Epithelial cell of proximal tubule (primary cell): Measurements from ENCODE around the gene OMP. TPM values are rescaled to one million over a fixed set of nuclear protein-coding genes. Genes with fewer than 3 reads are reported as not detected.

ENCODE experiments used
- DNase-seq: peaks from one replicate; pipeline ENCODE4 v3.0.0-alpha.2; 2011; ENCODE audit warnings: low read depth
- H3K4me3 ChIP-seq: 2 replicates; pipeline ENCODE4 v1.5.1; 2011; ENCODE audit warnings: low read depth, mild to moderate bottlenecking, low read length
- total RNA-seq: library from RNA; depleted of rRNA; stranded (reverse); fragments of >200 nt; gene quantifications from 2 replicates; pipeline ENCODE4 v1.2.3, GENCODE V29; 2015
- TF ChIP-seq, protein P1 (sequence below): conservative IDR thresholded peaks from 2 replicates; pipeline ENCODE4 v1.5.1; 2012; ENCODE audit warnings: low read depth, mild to moderate bottlenecking, low read length

OMP gene
- total RNA-seq, 1 donor from 2014 or later, result not detected

DNA sequence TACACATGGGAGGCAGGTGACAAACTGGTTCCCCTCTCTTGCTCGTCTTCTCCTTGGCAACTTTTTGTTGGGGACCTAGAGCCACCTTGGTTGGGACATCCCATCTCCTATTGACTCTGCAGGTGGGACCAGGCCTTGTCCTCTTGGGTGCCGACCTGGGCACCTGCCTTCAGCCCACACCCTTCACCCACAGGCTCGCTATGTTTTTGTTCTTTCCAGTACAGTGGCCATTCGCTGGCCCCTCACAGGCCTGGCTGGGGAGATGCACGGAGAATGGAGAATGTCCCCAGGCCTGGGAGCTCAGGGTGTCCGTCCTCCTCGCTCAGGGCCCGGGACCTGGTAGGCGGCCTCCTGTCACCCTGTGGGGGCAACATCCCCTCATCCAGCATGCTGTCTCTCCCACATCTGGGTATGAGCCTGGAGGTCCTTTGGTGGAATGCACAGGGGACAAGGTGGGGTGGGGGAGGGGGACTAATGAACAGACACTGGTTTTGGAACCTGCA, 14.9 kb upstream of the OMP start:
- no peak overlapping the region for H3K4me3 ChIP-seq
- TF ChIP-seq, protein P1, sequence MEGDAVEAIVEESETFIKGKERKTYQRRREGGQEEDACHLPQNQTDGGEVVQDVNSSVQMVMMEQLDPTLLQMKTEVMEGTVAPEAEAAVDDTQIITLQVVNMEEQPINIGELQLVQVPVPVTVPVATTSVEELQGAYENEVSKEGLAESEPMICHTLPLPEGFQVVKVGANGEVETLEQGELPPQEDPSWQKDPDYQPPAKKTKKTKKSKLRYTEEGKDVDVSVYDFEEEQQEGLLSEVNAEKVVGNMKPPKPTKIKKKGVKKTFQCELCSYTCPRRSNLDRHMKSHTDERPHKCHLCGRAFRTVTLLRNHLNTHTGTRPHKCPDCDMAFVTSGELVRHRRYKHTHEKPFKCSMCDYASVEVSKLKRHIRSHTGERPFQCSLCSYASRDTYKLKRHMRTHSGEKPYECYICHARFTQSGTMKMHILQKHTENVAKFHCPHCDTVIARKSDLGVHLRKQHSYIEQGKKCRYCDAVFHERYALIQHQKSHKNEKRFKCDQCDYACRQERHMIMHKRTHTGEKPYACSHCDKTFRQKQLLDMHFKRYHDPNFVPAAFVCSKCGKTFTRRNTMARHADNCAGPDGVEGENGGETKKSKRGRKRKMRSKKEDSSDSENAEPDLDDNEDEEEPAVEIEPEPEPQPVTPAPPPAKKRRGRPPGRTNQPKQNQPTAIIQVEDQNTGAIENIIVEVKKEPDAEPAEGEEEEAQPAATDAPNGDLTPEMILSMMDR, result no peak
- no peak for DNase-seq

DNA sequence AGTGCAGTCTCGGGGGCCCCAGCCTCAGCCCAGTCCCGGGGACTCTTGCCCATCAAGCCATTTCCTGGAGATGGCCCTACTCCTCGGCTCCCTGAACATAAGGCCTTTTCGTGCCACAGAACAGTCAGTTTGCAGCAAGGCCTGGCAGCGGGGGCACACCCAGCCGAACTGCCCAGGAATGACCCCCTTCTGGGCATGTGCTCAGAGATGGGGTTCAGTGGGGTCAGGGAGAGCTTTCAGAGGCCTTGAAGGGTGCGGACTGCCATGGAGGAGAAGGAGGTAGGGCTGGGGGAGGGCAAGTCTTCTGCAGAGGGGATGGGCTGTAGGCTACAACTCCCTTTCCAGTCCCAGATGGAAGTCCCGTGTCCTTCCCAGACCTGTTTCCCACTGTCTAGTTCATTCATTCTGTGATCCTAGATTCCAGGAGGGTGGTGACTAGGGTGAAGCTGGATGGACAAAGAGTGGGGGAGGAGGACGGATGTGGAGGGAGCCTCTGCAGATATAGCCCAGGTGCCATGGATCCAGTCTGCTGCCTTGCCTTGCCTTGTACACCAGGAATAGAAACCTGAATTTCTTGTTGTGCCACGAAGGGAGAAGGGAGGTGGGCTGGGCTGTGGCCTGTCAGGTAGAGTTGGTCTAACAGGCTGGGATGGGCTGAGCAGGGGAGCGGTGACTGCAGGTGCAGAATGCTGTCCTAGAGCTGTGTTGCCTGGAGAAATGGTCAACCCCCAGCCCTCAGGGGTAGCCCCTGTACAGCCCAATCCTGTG, 14.2 kb upstream of the OMP start:
- TF ChIP-seq, protein P1, result no peak
- no peak overlapping the region for H3K4me3 ChIP-seq
- no peak for DNase-seq

DNA sequence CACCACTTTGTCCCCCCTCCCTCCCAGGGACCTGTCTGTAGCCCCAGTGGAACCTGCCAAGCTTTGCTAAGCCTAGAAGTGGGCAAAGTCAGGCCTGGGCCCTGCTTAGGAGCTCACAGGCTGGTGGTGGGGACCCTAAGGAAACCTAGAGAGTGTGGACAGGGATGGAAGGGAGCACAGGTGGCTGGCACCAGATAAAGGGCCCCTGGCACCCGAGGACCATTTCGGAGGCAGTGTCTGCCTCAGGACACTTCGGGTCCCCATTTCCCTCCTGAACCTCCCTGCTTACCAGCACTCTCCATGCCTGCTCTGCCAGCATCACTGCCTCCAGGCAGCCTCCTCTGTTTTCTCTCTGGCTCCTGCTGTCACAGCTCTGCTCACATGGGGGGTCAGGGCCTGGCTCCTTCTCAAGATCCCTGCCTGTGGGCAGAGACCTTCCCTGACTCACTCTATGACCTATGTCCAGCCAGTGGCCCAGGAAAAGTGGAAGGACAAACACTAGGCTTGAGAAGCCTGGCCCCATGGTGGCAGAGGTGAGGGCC, 13.6 kb upstream of the OMP start:
- DNase-seq, result no peak
- TF ChIP-seq, protein P1, result no peak
- no peak overlapping the region for H3K4me3 ChIP-seq

DNA sequence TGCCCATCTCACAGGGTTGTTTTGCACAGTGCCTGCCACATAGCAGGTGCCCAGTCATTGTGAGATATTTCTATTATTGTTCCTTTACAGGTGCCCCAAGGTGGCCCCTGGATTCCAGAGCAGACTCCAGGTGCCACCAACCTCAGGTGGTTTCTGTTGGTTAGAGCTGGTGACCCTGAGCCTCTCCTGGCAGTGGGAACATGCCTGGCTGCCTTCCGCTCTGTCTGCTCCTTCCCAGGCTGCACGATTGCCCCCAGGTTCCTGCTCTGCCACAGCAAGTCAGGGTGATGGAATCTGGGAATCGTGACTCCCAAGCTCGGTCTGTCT, 12.6 kb upstream of the OMP start:
- DNase-seq, result no peak
- TF ChIP-seq, protein P1, result no peak
- H3K4me3 ChIP-seq, result no peak overlapping the region

DNA sequence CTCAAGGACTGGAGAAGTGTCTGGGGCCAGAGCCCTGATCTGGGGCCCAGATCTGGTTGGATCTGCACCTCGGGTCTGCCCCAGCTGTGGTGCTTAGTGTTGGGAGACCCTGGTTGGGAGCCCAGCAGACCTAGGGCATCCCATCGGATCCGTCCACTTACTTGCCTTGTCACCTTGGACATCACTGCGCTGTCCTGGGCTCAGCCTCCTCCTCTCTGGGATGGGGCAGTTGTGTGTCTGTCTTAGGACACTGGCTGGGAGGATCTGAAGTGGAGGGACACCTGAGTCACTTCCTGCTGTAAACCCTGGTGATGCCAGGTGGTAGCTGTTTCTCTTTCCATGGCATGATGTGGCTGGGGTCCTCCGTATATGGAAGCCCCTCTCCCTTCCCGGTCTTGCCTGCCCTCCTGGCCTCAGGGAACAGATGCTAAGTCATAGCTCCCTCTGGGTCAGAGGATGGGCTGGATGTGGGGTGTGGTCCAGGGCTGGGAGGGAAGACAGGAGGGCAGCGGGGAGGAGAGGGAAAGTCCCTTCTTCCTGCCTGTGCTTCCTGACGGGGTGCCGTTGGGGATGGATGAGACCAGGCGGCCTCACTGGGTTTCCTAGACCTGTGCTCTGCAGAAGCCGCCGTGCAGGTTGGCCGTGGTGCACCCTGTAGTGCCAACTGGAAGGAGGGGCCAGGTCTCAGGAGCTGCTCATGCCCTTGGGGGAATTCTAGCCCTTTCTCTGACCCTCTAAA, 12.1 kb upstream of the OMP start:
- H3K4me3 ChIP-seq, result no peak overlapping the region
- TF ChIP-seq, protein P1, result no peak
- DNase-seq, result no peak

DNA sequence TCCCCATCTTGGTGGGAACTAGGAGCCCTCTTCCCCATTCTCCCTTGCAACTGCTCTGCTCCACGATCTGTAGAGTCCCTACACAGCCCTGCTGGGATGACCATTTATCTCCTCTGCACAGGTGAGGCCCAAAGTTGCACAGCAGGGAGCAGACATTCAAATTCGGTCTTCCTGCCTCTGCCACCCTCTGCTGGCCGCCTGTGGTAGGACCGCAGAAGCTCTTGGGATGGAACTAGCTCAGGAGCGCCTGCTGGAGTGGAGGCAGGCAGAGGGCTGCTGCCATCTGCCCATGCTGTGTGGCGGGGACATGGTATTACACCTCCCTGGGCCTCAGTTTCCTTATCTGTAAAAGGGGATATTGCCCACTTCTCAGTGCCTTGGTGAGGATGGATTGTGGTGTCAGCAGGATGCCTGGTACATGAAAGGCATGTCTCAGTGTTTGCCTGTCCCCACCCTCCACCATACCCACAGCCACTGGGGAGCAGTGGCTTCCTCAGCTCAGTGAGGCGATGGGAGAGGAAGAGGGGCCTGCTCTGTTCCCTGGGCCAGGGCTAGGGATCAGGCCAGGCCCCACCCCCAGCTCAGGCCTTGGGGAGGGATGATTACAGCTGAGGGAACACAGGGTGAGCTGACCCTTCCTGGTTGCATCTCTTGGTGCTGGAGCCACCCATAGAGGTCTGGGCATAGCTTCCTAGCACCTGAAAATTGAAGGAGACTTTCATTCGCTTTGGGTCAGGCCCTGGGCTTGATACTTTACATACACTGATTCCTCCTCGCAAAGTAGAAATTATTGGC, 11.3 kb upstream of the OMP start:
- DNase-seq, result no peak
- H3K4me3 ChIP-seq, result no peak overlapping the region
- TF ChIP-seq, protein P1, result peak; percentile 95
